Esophagus muscularis mucosa (tissue), 4 donors: ENCODE results near the gene CYBRD1. TPM values are rescaled to one million over a fixed set of nuclear protein-coding genes. Genes with fewer than 3 reads are reported as not detected.
A peak's percentile ranks its signal among the peaks of the same experiment; 100 is the strongest.

Experiments
- DNase-seq: peaks from one replicate; pipeline ENCODE4 v3.0.0-alpha.2; 2017; ENCODE audit errors: extremely low spot score
- H3K27ac ChIP-seq, 4 donors: fragments of 200-600 bp; sonication (generic); replicated peaks in 1 of 4; 1 replicate in 3 of 4; 2 replicates in 1 of 4; pipeline ENCODE4 v1.5.1; 2016 to 2019; ENCODE audit warnings: mild to moderate bottlenecking in 1 of 4
- H3K27me3 ChIP-seq, 4 donors: fragments of 200-600 bp; sonication (generic); one replicate each; pipeline versions ENCODE4 v1.5.1 to v1.6.0; 2016 to 2019
- H3K36me3 ChIP-seq, 4 donors: fragments of 200-600 bp; sonication (generic); one replicate each; pipeline ENCODE4 v1.5.1; 2016 to 2019
- H3K4me1 ChIP-seq, 4 donors: fragments of 200-600 bp; sonication (generic); one replicate each; pipeline ENCODE4 v1.5.1; 2016 to 2019
- H3K4me3 ChIP-seq, 4 donors: fragments of 200-600 bp; sonication (generic); 1 replicate in 2 of 4; 2 replicates in 2 of 4; pipeline ENCODE4 v1.5.1; 2016 to 2019; ENCODE audit warnings: mild to moderate bottlenecking in 4 of 4, moderate library complexity in 1 of 4
- H3K9me3 ChIP-seq, 4 donors: fragments of 200-600 bp; sonication (generic); 1 replicate in 3 of 4; 2 replicates in 1 of 4; pipeline ENCODE4 v1.5.1; 2016 to 2019
- CTCF ChIP-seq, 3 experiments: fragments of 200-600 bp in 2 of 3; fragments of 450-650 bp in 1 of 3; sonication (generic) in 2 of 3; IDR thresholded peaks; one replicate each; pipeline ENCODE4 v1.5.1; 2017 to 2019; ENCODE audit warnings: antibody characterized with exemption in 3 of 3, mild to moderate bottlenecking in 2 of 3, moderate library complexity in 1 of 3
- EP300 ChIP-seq: sonication (generic); formaldehyde crosslinking; IDR thresholded peaks from one replicate; pipeline ENCODE4 v1.6.1; 2017; ENCODE audit warnings: antibody characterized with exemption
- POLR2A ChIP-seq: fragments of 450-650 bp; IDR thresholded peaks from one replicate; pipeline ENCODE4 v1.6.1; 2017; ENCODE audit warnings: antibody characterized with exemption, moderate library complexity, mild to moderate bottlenecking, low read depth
- POLR2AphosphoS5 ChIP-seq, 2 donors: sonication (generic); formaldehyde crosslinking; IDR thresholded peaks; one replicate each; pipeline ENCODE4 v1.6.1; 2017; ENCODE audit warnings: antibody characterized with exemption in 2 of 2
- WGBS: methylation state at CpG from one replicate; pipeline ENCODE4 v1.1.5; 2018; 5-methylcytosine and 5-hydroxymethylcytosine counted together
- intact Hi-C: fragments of 100-400 bp; cut with DNase I; formaldehyde crosslinking; loops from one replicate; pipeline ENCODE4 v1.15.1; 2023
- total RNA-seq, 4 donors: library from RNA; depleted of rRNA; stranded (reverse); fragments of >200 nt; gene quantifications; one replicate each; pipeline versions ENCODE4 v1.1.0 to v1.2.1, GENCODE V29; 2016

The CYBRD1 gene
- total RNA-seq: 100 to 1,000 TPM; 133 to 281 (median 197) TPM

- intact Hi-C loops: loop anchor here (5.0 kb wide), 2 partner anchors 550 to 590 kb away; no protein-coding TSS in a partner anchor
- H3K9me3 ChIP-seq: no peaks in the 10 kb centered on the region
- DNase-seq: peak; percentile 95
- 0% methylated on average over 30 of the region's 45 CpGs for WGBS
- H3K4me1 ChIP-seq: peaks cover 12 to 43% (median 29%) of the 10 kb centered on the region in 4 donors
- TF ChIP-seq POLR2AphosphoS5 (IDR thresholded peaks at IDR 0.05): peak; percentile 79 to 92
- peak; percentile 60 for TF ChIP-seq POLR2A
- TF ChIP-seq EP300: no peak
- no peak for TF ChIP-seq CTCF (IDR thresholded peaks at IDR 0.05)
- H3K4me3 ChIP-seq: peak within 1 kb of the TSS; percentile 84 to 98 (median 93)
- H3K36me3 ChIP-seq: no peaks in the 10 kb centered on the region
- peak within 1 kb of the TSS; percentile 88 to 94 (median 92) for H3K27ac ChIP-seq
- no peaks in the 10 kb centered on the region for H3K27me3 ChIP-seq
Measured at GRCh38 chr2:171522052-171522787, at the start of gene CYBRD1. TSS of gene CYBRD1 (plus strand) at chr2:171522474. CDS start at chr2:171522546, 72 bp downstream.

- H3K36me3 ChIP-seq: peaks cover 20 to 80% (median 34%) of the 10 kb centered on the region in 4 donors
- no peaks in the 10 kb centered on the region for H3K9me3 ChIP-seq
- H3K27me3 ChIP-seq: no peaks in the 10 kb centered on the region
- no peak overlapping the region for H3K4me3 ChIP-seq
- no peak for DNase-seq
- 64% methylated on average over 1 of the region's 1 CpG for WGBS
- H3K27ac ChIP-seq: no peak overlapping the region
- no peak for TF ChIP-seq EP300
- no peak for TF ChIP-seq CTCF (IDR thresholded peaks at IDR 0.05)
- TF ChIP-seq POLR2AphosphoS5 (IDR thresholded peaks at IDR 0.05): no peak
- no peak for TF ChIP-seq POLR2A
- intact Hi-C loops: no loop called here
- no peaks in the 10 kb centered on the region for H3K4me1 ChIP-seq
Measured at GRCh38 chr2:171475979-171476378, 46.3 kb upstream of the CYBRD1 start.

GRCh38 chr2:171478345-171478744 is 43.9 kb upstream of the CYBRD1 start:
- no peak overlapping the region for H3K4me3 ChIP-seq

GRCh38 chr2:171479154-171479814 is 43.0 kb upstream of the CYBRD1 start:
- intact Hi-C loops: no loop called here
- Histone ChIP-seq H3K36me3 (peaks cover 11 to 62% (median 27%) of the 10 kb centered on the region in 4 donors), H3K4me1 (no peaks in the 10 kb centered on the region), H3K9me3 (no peaks in the 10 kb centered on the region), H3K4me3 (no peak overlapping the region), H3K27ac (no peak overlapping the region), H3K27me3 (no peaks in the 10 kb centered on the region)
- no peak for TF ChIP-seq POLR2A
- TF ChIP-seq EP300: no peak
- TF ChIP-seq CTCF (IDR thresholded peaks at IDR 0.05): no peak
- TF ChIP-seq POLR2AphosphoS5 (IDR thresholded peaks at IDR 0.05): no peak
- no peak for DNase-seq
- WGBS: 75% methylated on average over 3 of the region's 3 CpGs

More at GRCh38 chr2:171478345-171478744, 43.9 kb upstream of the CYBRD1 start:
- no peaks in the 10 kb centered on the region for H3K9me3 ChIP-seq
- WGBS: 84% methylated on average over 1 of the region's 1 CpG
- H3K36me3 ChIP-seq: peaks cover 17 to 71% (median 30%) of the 10 kb centered on the region in 4 donors
- intact Hi-C loops: no loop called here
- no peaks in the 10 kb centered on the region for H3K27me3 ChIP-seq
- no peaks in the 10 kb centered on the region for H3K4me1 ChIP-seq
- no peak for TF ChIP-seq EP300
- no peak for TF ChIP-seq POLR2AphosphoS5 (IDR thresholded peaks at IDR 0.05)
- no peak for TF ChIP-seq CTCF (IDR thresholded peaks at IDR 0.05)
- TF ChIP-seq POLR2A: no peak
- no peak overlapping the region for H3K27ac ChIP-seq
- DNase-seq: no peak
